ENCODE data around the gene LARGE2.
"Not testable (repeated sequence)": the region's sequence is repeated elsewhere in the genome, so short reads cannot be mapped to it uniquely, and the experiment has no call there.

LARGE2 gene

DNA sequence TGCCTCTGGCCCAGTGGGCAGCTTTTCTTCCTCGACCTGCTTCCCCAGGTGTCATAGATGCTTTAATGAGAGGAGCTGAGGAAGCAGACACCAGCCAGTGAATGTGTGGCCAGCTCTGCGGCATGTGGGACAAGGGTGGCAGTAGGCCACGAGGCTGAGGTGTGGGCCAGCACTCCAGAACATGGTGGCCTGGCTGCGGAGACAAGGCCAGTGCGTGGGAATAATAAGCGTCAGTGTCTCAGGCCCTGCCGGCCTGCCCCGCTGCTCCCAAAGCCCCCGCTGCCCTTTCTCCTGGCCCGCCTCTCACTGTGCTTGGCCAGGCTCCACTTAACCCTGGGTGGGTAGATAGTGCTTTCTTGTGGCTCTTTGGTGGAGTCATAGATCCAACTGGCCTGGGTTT lies 34.9 kb upstream of the LARGE2 start:
- Mint-ChIP-seq H3K4me3 (no peak overlapping the region), H3K4me1 (ENCODE audit: low read depth in 2 of 2) (peaks cover 11 to 14% of the 10 kb centered on the region in 2 donors), H3K27me3 (peaks cover 0 to 23% of the 10 kb centered on the region in 2 donors), H3K9me3 (no peaks in the 10 kb centered on the region), H3K36me3 (ENCODE audit: insufficient read depth) (peaks cover 9% of the 10 kb centered on the region), H3K27ac (no peak overlapping the region)
- DNase-seq: no peak
- ATAC-seq (replicated peaks): no peak

DNA sequence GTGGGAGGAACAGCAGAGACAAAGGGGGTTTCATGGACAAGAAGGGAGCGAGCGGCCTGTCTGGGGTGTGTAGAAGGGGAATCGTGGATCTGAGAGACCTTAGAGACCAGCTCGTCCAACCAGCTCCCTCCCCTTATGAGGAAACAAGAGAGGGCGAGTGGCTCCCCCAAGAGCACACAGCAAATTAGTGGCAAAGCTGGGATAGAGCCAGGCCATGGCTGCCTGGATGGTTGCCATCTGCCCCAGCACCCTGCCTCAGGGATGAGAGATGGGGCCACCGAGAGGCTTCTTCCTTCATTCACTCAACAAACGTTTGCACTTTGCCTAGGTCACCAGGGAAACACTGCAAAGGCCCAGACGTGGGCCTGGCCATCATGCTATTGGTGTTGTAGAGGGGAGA lies 32.9 kb upstream of the LARGE2 start:
- H3K27me3 Mint-ChIP-seq: peaks cover 7 to 41% of the 10 kb centered on the region in 2 donors
- DNase-seq (no peak), ATAC-seq (replicated peaks) (no peak)
- H3K4me1 Mint-ChIP-seq (ENCODE audit: low read depth in 2 of 2): peaks cover 8% of the 10 kb centered on the region in 2 donors
- no peaks in the 10 kb centered on the region for H3K9me3 Mint-ChIP-seq
- H3K4me3 Mint-ChIP-seq: no peak overlapping the region
- H3K27ac Mint-ChIP-seq: no peak overlapping the region
- H3K36me3 Mint-ChIP-seq (ENCODE audit: insufficient read depth): peaks cover 3% of the 10 kb centered on the region

DNA sequence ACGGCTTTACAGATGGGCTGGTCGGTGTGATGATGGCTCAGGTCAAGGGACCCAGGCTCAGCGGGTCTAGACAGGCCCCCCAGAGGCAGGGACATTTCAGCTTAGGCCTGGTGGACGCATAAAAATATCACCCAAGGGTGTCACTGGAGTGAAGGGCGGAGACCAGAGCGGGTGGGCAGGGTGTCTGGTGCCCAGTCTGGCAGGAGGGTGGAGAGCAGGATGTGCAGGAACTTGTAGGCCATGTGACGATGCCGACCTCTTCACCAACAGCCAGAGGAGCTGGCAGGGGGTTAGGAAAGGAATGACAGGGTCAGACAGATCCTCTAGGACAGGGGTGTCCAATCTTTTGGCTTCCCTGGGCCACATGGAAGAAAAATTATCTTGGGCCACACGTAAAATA lies 32.5 kb upstream of the LARGE2 start:
- Mint-ChIP-seq H3K9me3 (no peaks in the 10 kb centered on the region), H3K4me3 (no peak overlapping the region), H3K36me3 (ENCODE audit: insufficient read depth) (peaks cover 3% of the 10 kb centered on the region), H3K4me1 (ENCODE audit: low read depth in 2 of 2) (peaks cover 3 to 4% of the 10 kb centered on the region in 2 donors), H3K27me3 (peaks cover 11 to 45% of the 10 kb centered on the region in 2 donors), H3K27ac (no peak overlapping the region)
- ATAC-seq (replicated peaks): no peak
- DNase-seq: no peak

DNA sequence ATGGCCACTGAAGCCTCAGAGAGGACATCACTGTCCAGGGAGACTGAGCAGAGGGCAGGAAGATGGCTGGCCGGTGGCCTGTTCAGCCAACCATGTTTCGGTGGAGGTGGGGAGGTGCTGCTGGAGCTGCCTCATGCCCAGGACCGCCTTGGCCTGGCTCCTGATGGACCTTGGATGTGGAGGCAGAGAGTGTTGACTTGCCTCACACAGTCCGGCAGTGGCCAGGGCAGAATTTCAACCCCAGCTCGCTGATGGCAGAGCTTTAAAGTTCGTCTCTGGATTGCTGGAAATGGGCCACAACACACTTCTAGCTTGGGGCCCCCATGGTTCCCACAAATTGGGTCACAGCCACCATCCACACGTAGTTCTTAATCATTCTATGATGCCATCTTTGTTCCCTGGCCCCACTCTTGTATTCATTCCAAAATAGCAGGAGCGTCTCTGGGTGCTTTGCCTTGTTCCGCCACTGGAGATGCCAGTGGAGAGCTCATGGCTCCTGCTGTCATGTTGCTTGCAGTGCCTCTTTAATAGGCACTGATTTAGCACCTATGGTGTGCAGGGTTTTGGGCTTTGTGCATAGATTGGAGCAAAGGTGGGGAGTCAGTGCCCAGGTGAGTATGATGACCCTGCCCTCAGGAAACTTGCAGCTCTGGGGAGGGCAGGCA lies 31.4 kb upstream of the LARGE2 start:
- H3K9me3 Mint-ChIP-seq: no peaks in the 10 kb centered on the region
- H3K27ac Mint-ChIP-seq: no peak overlapping the region
- H3K4me1 Mint-ChIP-seq (ENCODE audit: low read depth in 2 of 2): no peaks in the 10 kb centered on the region
- DNase-seq (no peak), ATAC-seq (replicated peaks) (no peak)
- no peak overlapping the region for H3K4me3 Mint-ChIP-seq
- H3K27me3 Mint-ChIP-seq: peaks cover 15 to 56% of the 10 kb centered on the region in 2 donors
- peaks cover 3% of the 10 kb centered on the region for H3K36me3 Mint-ChIP-seq (ENCODE audit: insufficient read depth)

DNA sequence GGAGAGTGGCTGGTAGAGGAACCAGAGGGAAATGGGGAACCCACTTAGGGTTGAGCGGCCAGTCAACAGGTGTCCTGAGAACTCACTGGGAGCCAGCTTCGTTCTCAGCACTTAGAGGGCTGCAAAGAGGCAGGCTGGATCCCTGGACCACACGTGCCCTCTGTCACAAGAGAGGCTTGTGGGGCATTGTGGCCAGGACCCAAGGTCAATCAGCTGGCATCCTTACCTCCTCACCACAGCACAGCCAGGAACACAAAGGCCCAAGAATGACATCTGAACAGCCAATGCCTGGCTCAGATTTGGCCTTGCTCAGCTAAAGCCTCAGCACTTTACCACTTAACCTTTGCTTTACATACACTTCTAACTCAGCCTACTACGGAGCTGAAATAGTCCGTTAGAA lies 29.6 kb upstream of the LARGE2 start:
- DNase-seq: no peak
- H3K4me3 Mint-ChIP-seq: no peak overlapping the region
- H3K27ac Mint-ChIP-seq: no peak overlapping the region
- peaks cover 15 to 65% of the 10 kb centered on the region in 2 donors for H3K27me3 Mint-ChIP-seq
- no peaks in the 10 kb centered on the region for H3K9me3 Mint-ChIP-seq
- peaks cover 3% of the 10 kb centered on the region for H3K36me3 Mint-ChIP-seq (ENCODE audit: insufficient read depth)
- no peaks in the 10 kb centered on the region for H3K4me1 Mint-ChIP-seq (ENCODE audit: low read depth in 2 of 2)
- ATAC-seq (replicated peaks): no peak

DNA sequence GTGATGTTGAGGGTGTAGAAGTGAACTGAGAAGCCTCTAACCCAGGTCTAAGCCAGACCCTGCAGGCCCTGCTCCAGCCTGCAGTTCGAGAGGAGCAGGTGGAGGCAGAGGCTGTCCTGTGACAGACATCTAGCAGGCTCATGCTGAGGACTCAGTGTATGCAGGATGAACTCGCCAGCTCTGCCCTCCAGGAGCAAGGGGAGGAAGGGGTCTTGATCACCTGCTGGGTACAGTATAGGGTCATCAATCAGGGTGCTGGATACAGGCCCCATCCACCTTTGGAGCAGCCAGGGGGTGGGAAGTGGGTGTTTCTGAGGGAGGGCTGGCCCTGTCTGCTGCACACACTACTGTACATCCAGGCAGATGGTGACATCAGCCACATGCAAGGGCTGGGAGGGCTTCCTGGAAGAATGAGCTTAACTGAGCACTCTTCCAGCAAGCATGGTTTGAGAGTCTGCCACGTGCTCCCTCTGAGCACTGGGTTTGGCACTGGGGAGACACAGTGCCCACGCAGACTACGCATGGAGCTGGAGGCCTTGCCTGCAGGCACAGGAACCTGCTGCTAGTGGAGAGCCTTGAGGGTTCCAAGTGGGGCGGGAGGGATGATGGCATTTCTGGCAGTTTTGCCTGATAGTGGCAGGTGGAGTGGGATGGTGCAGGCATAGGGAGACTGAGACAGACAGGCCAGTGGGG lies 27.8 kb upstream of the LARGE2 start:
- Mint-ChIP-seq H3K9me3 (no peaks in the 10 kb centered on the region), H3K4me1 (ENCODE audit: low read depth in 2 of 2) (peaks cover 0 to 7% of the 10 kb centered on the region in 2 donors), H3K36me3 (ENCODE audit: insufficient read depth) (peaks cover 3% of the 10 kb centered on the region), H3K27ac (no peak overlapping the region), H3K27me3 (peaks cover 15 to 78% of the 10 kb centered on the region in 2 donors), H3K4me3 (no peak overlapping the region)
- no peak for ATAC-seq (replicated peaks)
- no peak for DNase-seq

DNA sequence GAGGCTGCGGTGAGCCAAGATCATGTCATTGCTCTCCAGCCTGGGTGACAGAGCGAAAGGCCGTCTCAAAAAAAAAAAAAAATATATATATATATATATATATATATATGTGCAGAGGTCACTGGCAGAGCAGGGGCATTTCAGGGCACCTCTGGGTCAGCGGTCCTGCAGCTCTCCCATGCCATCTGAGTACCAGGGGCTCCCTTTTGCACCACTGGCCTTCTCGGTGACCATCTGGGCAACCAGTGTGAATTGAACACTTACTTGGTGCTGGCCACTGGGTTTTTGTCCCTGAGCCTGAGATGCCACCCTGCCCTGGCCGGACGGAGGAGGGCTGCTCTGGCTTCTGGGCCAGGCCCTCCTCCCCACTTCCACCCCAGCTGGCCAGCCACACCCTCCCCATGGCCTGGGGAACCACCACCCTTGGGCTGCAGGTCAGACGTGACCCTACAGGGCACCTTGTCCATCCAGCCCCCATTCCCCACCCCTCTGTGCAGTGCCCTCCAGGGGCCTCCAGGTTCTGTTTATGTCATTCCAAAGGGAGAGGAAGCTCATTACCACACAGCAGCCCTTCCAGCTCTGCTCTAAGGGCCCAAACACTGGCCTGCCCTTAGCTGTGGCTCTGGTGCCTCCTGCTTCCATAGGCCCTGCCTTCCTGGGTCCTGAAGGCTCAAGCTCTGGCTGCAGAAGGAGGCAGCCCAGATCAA lies 26.8 kb upstream of the LARGE2 start:
- Mint-ChIP-seq H3K36me3 (ENCODE audit: insufficient read depth) (peaks cover 3% of the 10 kb centered on the region), H3K27me3 (peaks cover 17 to 73% of the 10 kb centered on the region in 2 donors), H3K4me3 (no peak overlapping the region), H3K9me3 (no peaks in the 10 kb centered on the region), H3K4me1 (ENCODE audit: low read depth in 2 of 2) (peaks cover 4 to 11% of the 10 kb centered on the region in 2 donors), H3K27ac (no peak overlapping the region)
- no peak for ATAC-seq (replicated peaks)
- DNase-seq: no peak

DNA sequence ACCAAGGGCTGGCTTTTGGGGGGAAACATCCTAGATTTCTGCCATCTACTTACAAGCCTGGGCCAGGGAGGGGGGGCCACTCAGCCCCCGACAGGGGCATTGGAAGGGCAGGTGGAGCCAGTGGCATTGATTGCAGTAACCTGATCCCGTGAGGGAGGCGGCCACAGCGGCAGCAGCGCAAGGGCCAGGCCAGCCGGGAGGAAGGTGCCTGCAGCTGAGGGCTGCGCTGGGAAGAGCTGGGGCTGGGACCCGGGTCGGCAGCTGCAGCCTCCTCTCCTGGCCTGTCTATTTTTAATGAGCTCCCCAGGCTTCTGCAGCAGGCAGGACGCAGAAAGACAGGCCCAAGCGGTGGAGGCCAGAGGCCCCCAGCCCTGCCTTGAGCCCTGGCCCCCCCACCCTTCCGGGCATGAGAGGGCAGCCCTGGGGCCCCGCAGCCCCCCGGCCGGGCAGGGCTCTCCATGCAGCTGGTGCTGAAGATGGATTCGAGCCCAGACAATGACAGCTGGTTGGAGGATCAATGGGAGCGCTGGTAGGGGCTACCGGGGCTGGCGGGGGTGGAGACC lies 26.0 kb upstream of the LARGE2 start:
- Mint-ChIP-seq H3K4me3 (no peak overlapping the region), H3K4me1 (ENCODE audit: low read depth in 2 of 2) (peaks cover 7 to 12% of the 10 kb centered on the region in 2 donors), H3K27me3 (peaks cover 19 to 65% of the 10 kb centered on the region in 2 donors), H3K36me3 (ENCODE audit: insufficient read depth) (peaks cover 11% of the 10 kb centered on the region), H3K9me3 (no peaks in the 10 kb centered on the region), H3K27ac (no peak overlapping the region)
- ATAC-seq (replicated peaks): no peak
- DNase-seq: no peak

DNA sequence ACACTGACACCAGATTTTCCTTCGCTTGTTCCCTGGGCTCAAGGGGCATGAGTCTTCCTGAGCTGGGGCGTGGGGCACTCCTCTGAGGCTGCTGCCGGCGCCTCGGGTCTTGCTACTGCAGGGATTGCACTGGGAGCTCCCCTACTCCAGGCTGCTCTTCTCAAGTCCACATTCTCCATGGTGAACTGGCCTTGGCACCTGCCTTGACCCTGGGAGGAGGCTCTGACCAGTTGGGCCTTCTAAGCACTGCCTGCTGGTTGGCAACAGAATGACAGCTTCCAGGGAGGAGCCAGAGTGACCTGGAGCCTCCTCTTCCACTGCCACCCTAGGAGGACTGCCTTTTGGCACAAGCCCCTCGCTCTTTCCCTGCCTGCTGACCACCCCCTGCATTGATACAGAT lies 24.9 kb upstream of the LARGE2 start:
- DNase-seq: no peak
- no peaks in the 10 kb centered on the region for H3K9me3 Mint-ChIP-seq
- no peak overlapping the region for H3K27ac Mint-ChIP-seq
- no peak for ATAC-seq (replicated peaks)
- peaks cover 19 to 56% of the 10 kb centered on the region in 2 donors for H3K27me3 Mint-ChIP-seq
- H3K36me3 Mint-ChIP-seq (ENCODE audit: insufficient read depth): peaks cover 12% of the 10 kb centered on the region
- H3K4me1 Mint-ChIP-seq (ENCODE audit: low read depth in 2 of 2): peaks cover 7 to 12% of the 10 kb centered on the region in 2 donors
- H3K4me3 Mint-ChIP-seq: no peak overlapping the region

DNA sequence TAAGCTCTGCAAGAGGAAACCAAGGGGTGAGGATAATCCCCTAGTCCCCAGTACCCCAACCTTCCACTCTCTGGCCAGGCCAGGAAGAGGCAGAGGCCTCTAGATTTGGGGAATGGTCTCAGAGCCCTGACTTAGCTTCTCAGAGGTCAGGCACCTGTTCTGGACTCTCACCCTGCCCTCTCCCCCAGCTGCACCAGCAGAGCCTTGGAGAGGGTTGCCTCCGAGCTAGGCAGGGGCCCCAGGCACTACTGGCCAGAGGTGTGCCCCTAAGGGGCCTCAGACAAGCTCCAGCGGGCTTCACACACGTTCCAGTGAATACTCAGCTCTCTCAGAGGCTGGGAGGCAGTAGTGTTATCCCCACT lies 23.4 kb upstream of the LARGE2 start:
- Mint-ChIP-seq H3K9me3 (no peaks in the 10 kb centered on the region), H3K27ac (peak overlapping the region; percentile 82 to 89), H3K4me3 (peak overlapping the region; percentile 70 to 77), H3K4me1 (ENCODE audit: low read depth in 2 of 2) (peaks cover 7 to 12% of the 10 kb centered on the region in 2 donors), H3K27me3 (peaks cover 14 to 42% of the 10 kb centered on the region in 2 donors), H3K36me3 (ENCODE audit: insufficient read depth) (peaks cover 12% of the 10 kb centered on the region)
- DNase-seq (no peak), ATAC-seq (replicated peaks) (no peak)

DNA sequence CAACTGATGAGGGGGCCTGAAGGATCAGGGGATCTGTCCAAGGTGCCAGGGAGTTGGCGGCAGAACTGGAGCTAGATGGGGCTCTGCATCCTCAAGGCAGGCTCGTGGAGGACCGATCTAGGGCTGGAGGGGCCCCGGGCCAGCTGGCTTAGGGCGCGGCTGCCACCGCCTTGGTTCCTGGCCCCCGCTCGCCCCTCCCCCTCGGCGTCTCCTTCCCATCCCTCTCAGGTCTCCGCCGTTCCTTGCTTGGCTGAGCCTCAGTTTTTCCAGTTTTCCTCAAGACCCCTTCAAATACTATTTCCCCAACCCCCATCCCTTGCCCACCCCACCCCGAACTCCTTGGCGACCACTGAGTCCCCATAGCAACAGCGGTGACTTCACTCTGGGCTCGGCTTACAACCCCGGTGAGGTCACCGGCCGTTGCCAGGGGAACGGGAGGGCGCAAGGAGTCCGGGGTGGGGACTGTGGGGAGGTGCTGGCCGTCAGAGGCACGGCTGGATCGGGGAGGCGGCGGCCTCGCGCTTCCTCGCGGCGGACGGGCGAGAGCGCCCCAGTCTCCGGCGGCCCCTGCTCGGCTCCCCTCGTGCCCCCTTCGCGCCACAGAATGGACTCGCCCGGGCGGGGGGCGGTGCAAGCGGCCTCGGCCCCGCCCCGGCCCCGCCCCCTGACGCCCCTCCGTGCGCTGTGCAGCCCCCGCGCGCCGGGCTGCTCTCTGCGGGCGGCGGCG lies 22.8 kb upstream of the LARGE2 start:
- Mint-ChIP-seq H3K36me3 (ENCODE audit: insufficient read depth) (peaks cover 12% of the 10 kb centered on the region), H3K9me3 (no peaks in the 10 kb centered on the region), H3K4me1 (ENCODE audit: low read depth in 2 of 2) (peaks cover 7 to 12% of the 10 kb centered on the region in 2 donors), H3K27ac (peak overlapping the region in 1 of 2 donors; percentile 89), H3K4me3 (peak overlapping the region; percentile 70 to 77), H3K27me3 (peaks cover 11 to 36% of the 10 kb centered on the region in 2 donors)
- ATAC-seq (replicated peaks) (peak; percentile 86), DNase-seq (peak; percentile 69 to 71 (median 70))

DNA sequence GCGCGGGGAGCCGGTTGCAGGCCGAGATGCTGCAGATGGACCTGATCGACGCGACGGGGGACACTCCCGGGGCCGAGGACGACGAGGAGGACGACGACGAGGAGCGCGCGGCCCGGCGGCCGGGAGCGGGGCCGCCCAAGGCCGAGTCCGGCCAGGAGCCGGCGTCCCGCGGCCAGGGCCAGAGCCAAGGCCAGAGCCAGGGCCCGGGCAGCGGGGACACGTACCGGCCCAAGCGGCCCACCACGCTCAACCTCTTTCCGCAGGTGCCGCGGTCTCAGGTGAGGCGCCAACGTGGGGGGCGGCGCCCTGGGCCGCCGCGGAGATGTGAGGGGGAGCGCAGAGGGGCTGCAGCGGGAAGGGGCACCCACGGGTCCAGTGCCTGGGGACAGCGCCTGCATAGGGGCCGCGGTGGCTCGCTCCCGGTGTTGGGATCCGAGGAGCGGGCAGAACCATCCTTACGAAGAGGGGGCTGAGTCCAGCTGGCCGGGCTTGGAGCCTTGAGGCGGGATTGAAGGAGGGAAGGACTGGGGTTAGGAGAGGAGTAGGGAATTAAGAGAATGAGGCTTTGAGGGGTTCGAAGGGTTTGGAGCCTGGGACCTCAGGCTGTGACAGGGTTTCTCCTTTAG lies 22.2 kb upstream of the LARGE2 start:
- Mint-ChIP-seq H3K4me3 (peak overlapping the region; percentile 70 to 77), H3K4me1 (ENCODE audit: low read depth in 2 of 2) (peaks cover 7 to 12% of the 10 kb centered on the region in 2 donors), H3K27me3 (peaks cover 5 to 30% of the 10 kb centered on the region in 2 donors), H3K36me3 (ENCODE audit: insufficient read depth) (peaks cover 12% of the 10 kb centered on the region), H3K27ac (peak overlapping the region in 1 of 2 donors; percentile 42)
- DNase-seq; H3K9me3 Mint-ChIP-seq; ATAC-seq (replicated peaks): not testable (repeated sequence)

All from effector memory CD8-positive, alpha-beta T cell (primary cell).